ENCODE results near the gene DCAF17.

- no peak for TF ChIP-seq USF2 (IDR thresholded peaks at IDR 0.05)
- TF ChIP-seq ELK1 (IDR thresholded peaks at IDR 0.05; ENCODE audit: low read depth, low read length), result no peak
- no peak for TF ChIP-seq POLR2A (IDR thresholded peaks at IDR 0.05; ENCODE audit: low read length)
- no peak for TF ChIP-seq EP300 (IDR thresholded peaks at IDR 0.05)
- no peak for TF ChIP-seq NPAS2 (CRISPR knock-in tag; IDR thresholded peaks at IDR 0.05; ENCODE audit: borderline replicate concordance)
- no peak for TF ChIP-seq FOXS1 (CRISPR knock-in tag; IDR thresholded peaks at IDR 0.05)
- TF ChIP-seq, protein P1, sequence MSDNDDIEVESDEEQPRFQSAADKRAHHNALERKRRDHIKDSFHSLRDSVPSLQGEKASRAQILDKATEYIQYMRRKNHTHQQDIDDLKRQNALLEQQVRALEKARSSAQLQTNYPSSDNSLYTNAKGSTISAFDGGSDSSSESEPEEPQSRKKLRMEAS (IDR thresholded peaks at IDR 0.05), result no peak
- TF ChIP-seq, protein P2, sequence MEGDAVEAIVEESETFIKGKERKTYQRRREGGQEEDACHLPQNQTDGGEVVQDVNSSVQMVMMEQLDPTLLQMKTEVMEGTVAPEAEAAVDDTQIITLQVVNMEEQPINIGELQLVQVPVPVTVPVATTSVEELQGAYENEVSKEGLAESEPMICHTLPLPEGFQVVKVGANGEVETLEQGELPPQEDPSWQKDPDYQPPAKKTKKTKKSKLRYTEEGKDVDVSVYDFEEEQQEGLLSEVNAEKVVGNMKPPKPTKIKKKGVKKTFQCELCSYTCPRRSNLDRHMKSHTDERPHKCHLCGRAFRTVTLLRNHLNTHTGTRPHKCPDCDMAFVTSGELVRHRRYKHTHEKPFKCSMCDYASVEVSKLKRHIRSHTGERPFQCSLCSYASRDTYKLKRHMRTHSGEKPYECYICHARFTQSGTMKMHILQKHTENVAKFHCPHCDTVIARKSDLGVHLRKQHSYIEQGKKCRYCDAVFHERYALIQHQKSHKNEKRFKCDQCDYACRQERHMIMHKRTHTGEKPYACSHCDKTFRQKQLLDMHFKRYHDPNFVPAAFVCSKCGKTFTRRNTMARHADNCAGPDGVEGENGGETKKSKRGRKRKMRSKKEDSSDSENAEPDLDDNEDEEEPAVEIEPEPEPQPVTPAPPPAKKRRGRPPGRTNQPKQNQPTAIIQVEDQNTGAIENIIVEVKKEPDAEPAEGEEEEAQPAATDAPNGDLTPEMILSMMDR (IDR thresholded peaks at IDR 0.05), result no peak
- TF ChIP-seq PBX3 (IDR thresholded peaks at IDR 0.05), result no peak
These were observed 44.7 kb upstream of the DCAF17 start for GRCh38 chr2:171389325-171389724.

All from A549 (cell line).